WTC11 (cell line): ENCODE results near the gene DNPEP. TPM values are rescaled to one million over a fixed set of nuclear protein-coding genes. Genes with fewer than 3 reads are reported as not detected.

ENCODE experiments used
- ATAC-seq: fragments of 200-7000 bp; cut with Tn5 transposase; 2 replicates; pipeline ENCODE4 v1.10.0; 2021; ENCODE audit warnings: mild to moderate bottlenecking, moderate library complexity
- CTCF ChIA-PET: fragments of 300-600 bp; sonication (Branson Sonifier 250); formaldehyde crosslinking; loops from one replicate; lab custom pipeline; 2021; ENCODE audit warnings: antibody characterized with exemption; lab: Charles Lee
- POLR2A ChIA-PET: fragments of 350-600 bp; sonication (Branson Sonifier 250); formaldehyde crosslinking; loops from one replicate; lab custom pipeline; 2021; ENCODE audit warnings: antibody characterized with exemption; lab: Charles Lee
- DNase-seq: peaks from one replicate; pipeline ENCODE4 v3.0.0; 2021; ENCODE audit warnings: low spot score
- H3K27ac Mint-ChIP-seq: 2 replicates; pipeline ENCODE4 v1.8.0; 2021; ENCODE audit warnings: mixed read lengths
- H3K27me3 Mint-ChIP-seq: 2 replicates; pipeline ENCODE4 v1.8.0; 2021; ENCODE audit warnings: low read depth, mild to moderate bottlenecking, moderate library complexity, mixed read lengths
- H3K36me3 Mint-ChIP-seq: 2 replicates; pipeline ENCODE4 v1.8.0; 2021; ENCODE audit warnings: mixed read lengths
- H3K4me1 Mint-ChIP-seq: 2 replicates; pipeline ENCODE4 v1.8.0; 2022; ENCODE audit warnings: mixed read lengths
- H3K4me3 Mint-ChIP-seq: 2 replicates; pipeline ENCODE4 v1.8.0; 2021; ENCODE audit warnings: mild to moderate bottlenecking, moderate library complexity, mixed read lengths
- H3K9me3 Mint-ChIP-seq: 2 replicates; pipeline ENCODE4 v1.8.0; 2021; ENCODE audit warnings: mixed read lengths
- ATF3 ChIP-seq: sonication (generic); formaldehyde crosslinking; conservative IDR thresholded peaks from 2 replicates; pipeline ENCODE4 v1.8.1; 2022; ENCODE audit warnings: mild to moderate bottlenecking, missing genetic modification reagents
- CDX4 ChIP-seq: fragments of 250-450 bp; sonication (Bioruptor Pico); IDR thresholded peaks from 2 replicates; pipeline ENCODE4 v1.9.0; 2021; ENCODE audit warnings: moderate library complexity, mild to moderate bottlenecking, inconsistent platforms, borderline replicate concordance
- ESRRA ChIP-seq: sonication (generic); formaldehyde crosslinking; IDR thresholded peaks from 2 replicates; pipeline ENCODE4 v1.8.1; 2022; ENCODE audit warnings: mild to moderate bottlenecking, missing genetic modification reagents, borderline replicate concordance
- GABPB1 ChIP-seq: sonication (generic); formaldehyde crosslinking; IDR thresholded peaks from 2 replicates; pipeline ENCODE4 v1.8.1; 2023; ENCODE audit warnings: mild to moderate bottlenecking, missing genetic modification reagents
- IRF1 ChIP-seq: sonication (generic); formaldehyde crosslinking; IDR thresholded peaks from 2 replicates; pipeline ENCODE4 v1.8.0; 2023; ENCODE audit warnings: missing genetic modification reagents
- MYBL2 ChIP-seq: sonication (generic); formaldehyde crosslinking; IDR thresholded peaks from 2 replicates; pipeline ENCODE4 v1.8.1; 2023; ENCODE audit warnings: mild to moderate bottlenecking, moderate library complexity, missing genetic modification reagents
- NR1H2 ChIP-seq: sonication (generic); formaldehyde crosslinking; IDR thresholded peaks from 2 replicates; pipeline ENCODE4 v1.9.0; 2021; ENCODE audit warnings: mild to moderate bottlenecking, moderate library complexity, missing genetic modification reagents
- PREB ChIP-seq: sonication (generic); formaldehyde crosslinking; IDR thresholded peaks from 2 replicates; pipeline ENCODE4 v1.8.1; 2022; ENCODE audit warnings: mild to moderate bottlenecking, missing genetic modification reagents, moderate library complexity, borderline replicate concordance
- SMAD4 ChIP-seq: sonication (generic); formaldehyde crosslinking; IDR thresholded peaks from 2 replicates; pipeline ENCODE4 v1.8.0; 2022; ENCODE audit warnings: mild to moderate bottlenecking, missing genetic modification reagents
- TEAD1 ChIP-seq: sonication (generic); formaldehyde crosslinking; IDR thresholded peaks from 2 replicates; pipeline ENCODE4 v1.8.0; 2022; ENCODE audit warnings: mild to moderate bottlenecking, missing genetic modification reagents
- USF1 ChIP-seq: sonication (generic); formaldehyde crosslinking; IDR thresholded peaks from 2 replicates; pipeline ENCODE4 v1.8.0; 2022; ENCODE audit warnings: mild to moderate bottlenecking, missing genetic modification reagents
- USF2 ChIP-seq: sonication (generic); formaldehyde crosslinking; IDR thresholded peaks from 2 replicates; pipeline ENCODE4 v1.8.1; 2023; ENCODE audit warnings: mild to moderate bottlenecking, missing genetic modification reagents, moderate library complexity
- ZBTB21 ChIP-seq: sonication (generic); formaldehyde crosslinking; IDR thresholded peaks from 2 replicates; pipeline ENCODE4 v1.8.1; 2023; ENCODE audit warnings: mild to moderate bottlenecking, missing genetic modification reagents, borderline replicate concordance
- ZSCAN18 ChIP-seq: fragments of 250-450 bp; sonication (Bioruptor Pico); IDR thresholded peaks from 2 replicates; pipeline ENCODE4 v2.1.2; 2022; ENCODE audit warnings: mild to moderate bottlenecking, moderate library complexity
- total RNA-seq: library from RNA; stranded (reverse); gene quantifications from 3 replicates; pipeline ENCODE4 v1.2.3, GENCODE V29; 2021
- TF ChIP-seq, protein P1 (sequence below): sonication (generic); formaldehyde crosslinking; IDR thresholded peaks from 2 replicates; pipeline ENCODE4 v1.8.1; 2022; ENCODE audit warnings: missing genetic modification reagents, borderline replicate concordance
- TF ChIP-seq, protein P2 (sequence below): sonication (generic); formaldehyde crosslinking; IDR thresholded peaks from 2 replicates; pipeline ENCODE4 v1.8.1; 2022; ENCODE audit warnings: low read depth, mild to moderate bottlenecking, moderate library complexity, missing genetic modification reagents, borderline replicate concordance

Gene DNPEP
- total RNA-seq, 1 experiment from 2014 or later = 67.6 TPM

- no peaks in the 10 kb centered on the region for H3K36me3 Mint-ChIP-seq
- no peak for TF ChIP-seq MYBL2
- TF ChIP-seq SMAD4 (CRISPR knock-in tag) = no peak
- no peak for TF ChIP-seq IRF1 (CRISPR knock-in tag)
- TF ChIP-seq, protein P1, sequence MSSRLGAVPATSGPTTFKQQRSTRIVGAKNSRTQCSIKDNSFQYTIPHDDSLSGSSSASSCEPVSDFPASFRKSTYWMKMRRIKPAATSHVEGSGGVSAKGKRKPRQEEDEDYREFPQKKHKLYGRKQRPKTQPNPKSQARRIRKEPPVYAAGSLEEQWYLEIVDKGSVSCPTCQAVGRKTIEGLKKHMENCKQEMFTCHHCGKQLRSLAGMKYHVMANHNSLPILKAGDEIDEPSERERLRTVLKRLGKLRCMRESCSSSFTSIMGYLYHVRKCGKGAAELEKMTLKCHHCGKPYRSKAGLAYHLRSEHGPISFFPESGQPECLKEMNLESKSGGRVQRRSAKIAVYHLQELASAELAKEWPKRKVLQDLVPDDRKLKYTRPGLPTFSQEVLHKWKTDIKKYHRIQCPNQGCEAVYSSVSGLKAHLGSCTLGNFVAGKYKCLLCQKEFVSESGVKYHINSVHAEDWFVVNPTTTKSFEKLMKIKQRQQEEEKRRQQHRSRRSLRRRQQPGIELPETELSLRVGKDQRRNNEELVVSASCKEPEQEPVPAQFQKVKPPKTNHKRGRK (CRISPR knock-in tag) = no peak
- TF ChIP-seq PREB (CRISPR knock-in tag) = no peak
- no peak for TF ChIP-seq TEAD1 (CRISPR knock-in tag)
- TF ChIP-seq GABPB1 (CRISPR knock-in tag) = no peak
- no peak for TF ChIP-seq ATF3 (CRISPR knock-in tag)
- no peak overlapping the region for H3K4me3 Mint-ChIP-seq
- ATAC-seq (no peak), DNase-seq (no peak)
- ChIA-PET CTCF (interaction anchor here (0.6 to 1.2 kb wide), 2 partner anchors 23 to 98 kb away, joined by 3 read pairs; no protein-coding TSS in a partner anchor), POLR2A (no interaction called here)
- no peak overlapping the region for H3K27ac Mint-ChIP-seq
- no peaks in the 10 kb centered on the region; the same call in 1 of the 2 replicates for H3K4me1 Mint-ChIP-seq
- peaks cover 17% of the 10 kb centered on the region for H3K27me3 Mint-ChIP-seq
- H3K9me3 Mint-ChIP-seq = no peaks in the 10 kb centered on the region
Observed at GRCh38 chr2:219425238-219426067, 37.7 kb upstream of the DNPEP start.

GRCh38 chr2:219423652-219424377 lies 36.1 kb upstream of the DNPEP start:
- Mint-ChIP-seq H3K36me3 (no peaks in the 10 kb centered on the region), H3K27ac (no peak overlapping the region)
- no peak for TF ChIP-seq NR1H2
- TF ChIP-seq ZSCAN18 = no peak
- no peak for TF ChIP-seq SMAD4 (CRISPR knock-in tag)
- TF ChIP-seq ESRRA (CRISPR knock-in tag) = no peak
- no peak for TF ChIP-seq CDX4
- TF ChIP-seq, all 79 proteins: peak for 0
- POLR2A ChIA-PET = no interaction called here
- no peak for DNase-seq
- H3K4me3 Mint-ChIP-seq = no peak overlapping the region
- peaks cover 34% of the 10 kb centered on the region for H3K27me3 Mint-ChIP-seq
- no peaks in the 10 kb centered on the region for H3K9me3 Mint-ChIP-seq
- CTCF ChIA-PET = interaction anchor here (0.6 to 1.6 kb wide), 7 partner anchors 10 to 575 kb away, joined by 3 to 5 read pairs (median 3); no protein-coding TSS in a partner anchor
- H3K4me1 Mint-ChIP-seq = peaks cover 9% of the 10 kb centered on the region
- ATAC-seq = no peak

GRCh38 chr2:219422952-219423534 lies 35.3 kb upstream of the DNPEP start:
- H3K27ac Mint-ChIP-seq = no peak overlapping the region
- POLR2A ChIA-PET = interaction anchor here (0.6 kb wide), 2 partner anchors 12 to 205 kb away, joined by 3 to 4 read pairs; no protein-coding TSS in a partner anchor
- H3K27me3 Mint-ChIP-seq = peaks cover 34% of the 10 kb centered on the region
- H3K36me3 Mint-ChIP-seq = no peaks in the 10 kb centered on the region
- DNase-seq = no peak
- H3K9me3 Mint-ChIP-seq = no peaks in the 10 kb centered on the region
- no peak for ATAC-seq
- CTCF ChIA-PET = interaction anchor here (0.6 to 1.6 kb wide), 8 partner anchors 11 to 576 kb away, joined by 3 to 5 read pairs (median 4); no protein-coding TSS in a partner anchor
- H3K4me3 Mint-ChIP-seq = no peak overlapping the region
- H3K4me1 Mint-ChIP-seq = peaks cover 9% of the 10 kb centered on the region
- TF ChIP-seq, protein P2, sequence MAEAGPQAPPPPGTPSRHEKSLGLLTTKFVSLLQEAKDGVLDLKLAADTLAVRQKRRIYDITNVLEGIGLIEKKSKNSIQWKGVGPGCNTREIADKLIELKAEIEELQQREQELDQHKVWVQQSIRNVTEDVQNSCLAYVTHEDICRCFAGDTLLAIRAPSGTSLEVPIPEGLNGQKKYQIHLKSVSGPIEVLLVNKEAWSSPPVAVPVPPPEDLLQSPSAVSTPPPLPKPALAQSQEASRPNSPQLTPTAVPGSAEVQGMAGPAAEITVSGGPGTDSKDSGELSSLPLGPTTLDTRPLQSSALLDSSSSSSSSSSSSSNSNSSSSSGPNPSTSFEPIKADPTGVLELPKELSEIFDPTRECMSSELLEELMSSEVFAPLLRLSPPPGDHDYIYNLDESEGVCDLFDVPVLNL (CRISPR knock-in tag) = no peak
- no peak for TF ChIP-seq USF2 (CRISPR knock-in tag)
- TF ChIP-seq USF1 = no peak
- TF ChIP-seq ZBTB21 (CRISPR knock-in tag) = no peak
